Ovary (tissue), 9 donors: Measurements from ENCODE around the gene KCND2. TPM values are rescaled to one million over a fixed set of nuclear protein-coding genes. Genes with fewer than 3 reads are reported as not detected.

ENCODE experiments used
- DNase-seq, 5 donors: peaks; one replicate each; pipeline ENCODE4 v3.0.0-alpha.2; 2019 to 2020
- H3K27ac ChIP-seq, 2 donors: fragments of 200-600 bp; one replicate each; pipeline versions ENCODE4 v1.5.1 to v1.8.0; 2019 to 2022
- H3K27me3 ChIP-seq: fragments of 200-600 bp; one replicate; pipeline ENCODE4 v1.8.0; 2022
- H3K36me3 ChIP-seq: fragments of 200-600 bp; sonication (generic); one replicate; pipeline ENCODE4 v1.5.1; 2019
- H3K4me1 ChIP-seq: one replicate; pipeline ENCODE4 v1.8.1; 2013; ENCODE audit warnings: mild to moderate bottlenecking, moderate library complexity; ENCODE audit not compliant: insufficient read depth
- H3K4me3 ChIP-seq: fragments of 200-600 bp; sonication (generic); one replicate; pipeline ENCODE4 v1.5.1; 2017
- H3K9me3 ChIP-seq, 2 donors: fragments of 200-600 bp in 1 of 2; sonication (generic) in 1 of 2; one replicate each; pipeline versions ENCODE4 v1.5.1 to v1.8.1; 2013 to 2019; ENCODE audit warnings: mild to moderate bottlenecking in 1 of 2, moderate library complexity in 1 of 2
- CTCF ChIP-seq, 3 donors: fragments of 450-650 bp in 2 of 3; fragments of 200-600 bp in 1 of 3; IDR thresholded peaks; one replicate each; pipeline versions ENCODE4 v1.5.1 to v1.8.0; 2016 to 2022; ENCODE audit warnings: antibody characterized with exemption in 3 of 3, mild to moderate bottlenecking in 1 of 3
- EP300 ChIP-seq: sonication (generic); formaldehyde crosslinking; IDR thresholded peaks from one replicate; pipeline ENCODE4 v1.6.1; 2017; ENCODE audit warnings: antibody characterized with exemption
- POLR2A ChIP-seq: fragments of 450-650 bp; IDR thresholded peaks from one replicate; pipeline ENCODE4 v1.6.1; 2017; ENCODE audit warnings: antibody characterized with exemption, mild to moderate bottlenecking, moderate library complexity
- WGBS, 3 donors: extraction: QIAGEN DNeasy Blood & Tissue Kit in 1 of 3; methylation state at CpG; one replicate each; pipeline versions ENCODE4 v1.1.5 to v1.1.7; 2013 to 2017; 5-methylcytosine and 5-hydroxymethylcytosine counted together
- intact Hi-C, 4 donors: fragments of 100-400 bp; cut with DNase I; formaldehyde crosslinking; loops; one replicate each; pipeline versions ENCODE4 v1.11.0 to v1.15.1; 2022 to 2023
- polyA plus RNA-seq, 2 donors: library from polyadenylated mRNA; stranded (reverse); fragments of 200-250 nt in 1 of 2; fragments of 350-450 nt in 1 of 2; fragmentation: Illumina TruSeq in 1 of 2; extraction: RNeasy Lipid Tissue Mini Kit (QIAGEN cat#74804) in 1 of 2; gene quantifications; one replicate each; pipeline ENCODE4 v1.2.3, GENCODE V29; 2013 to 2014
- total RNA-seq, 7 donors: library from RNA; depleted of rRNA in 2 of 7; stranded (reverse); fragments of >200 nt in 2 of 7; fragmentation: NEBNext Ultra II Directional in 3 of 7; extraction: Animal tissue kit (Norgen Biotek cat#: 25700) in 3 of 7; gene quantifications; one replicate each; pipeline versions ENCODE4 v1.1.0 to v1.2.4, GENCODE V29; 2016 to 2023
- donor health status: DM: no; HTN: no; CAD: no; lungs with moderate emphysema.
- donor health status: DM: no; HTN: no; CAD: no.
- donor health status: Bipolar disorder and iron deficiency.
- donor health status: DM: yes; HTN: yes; CAD: no.
- donor health status: DM: no; HTN: no; CAD: no.
- donor health status: DM: yes; HTN: yes; CAD: no.

KCND2 gene
- total and polyA plus RNA-seq, 9 donors = 3.2 to 14.5 (median 5.4) TPM

- intact Hi-C loops = no loop called here
- TF ChIP-seq POLR2A (no peak), EP300 (no peak), CTCF (IDR thresholded peaks at IDR 0.05) (no peak)
- Histone ChIP-seq H3K27me3 (no peaks in the 10 kb centered on the region), H3K36me3 (no peaks in the 10 kb centered on the region), H3K27ac (no peak overlapping the region), H3K4me1 (no peaks in the 10 kb centered on the region), H3K9me3 (no peaks in the 10 kb centered on the region), H3K4me3 (no peak overlapping the region)
- DNase-seq = no peak
- WGBS, 3 donors = 48 to 62% (median 61%) methylated on average over 2 of the region's 2 CpGs
Observed at GRCh38 chr7:120412139-120413050, 139.4 kb downstream of the KCND2 start.

GRCh38 chr7:120413164-120413563, 140.2 kb downstream of the KCND2 start:
- H3K27me3 ChIP-seq = no peaks in the 10 kb centered on the region
- H3K27ac ChIP-seq = no peak overlapping the region
- H3K4me1 ChIP-seq = no peaks in the 10 kb centered on the region
- intact Hi-C loops = no loop called here
- TF ChIP-seq POLR2A (no peak), EP300 (no peak), CTCF (IDR thresholded peaks at IDR 0.05) (no peak)
- no peaks in the 10 kb centered on the region for H3K9me3 ChIP-seq
- no peak overlapping the region for H3K4me3 ChIP-seq
- no peaks in the 10 kb centered on the region for H3K36me3 ChIP-seq
- no peak for DNase-seq

GRCh38 chr7:120417244-120417979, 144.4 kb downstream of the KCND2 start:
- H3K27me3 ChIP-seq = no peaks in the 10 kb centered on the region
- no peak for TF ChIP-seq CTCF (IDR thresholded peaks at IDR 0.05)
- TF ChIP-seq EP300 = no peak
- no peak for TF ChIP-seq POLR2A
- DNase-seq = no peak
- no peaks in the 10 kb centered on the region for H3K36me3 ChIP-seq
- WGBS, 3 donors = 27 to 35% (median 28%) methylated on average over 4 of the region's 4 CpGs
- intact Hi-C loops = no loop called here
- no peaks in the 10 kb centered on the region for H3K9me3 ChIP-seq
- H3K4me3 ChIP-seq = no peak overlapping the region
- H3K27ac ChIP-seq = no peak overlapping the region
- H3K4me1 ChIP-seq = no peaks in the 10 kb centered on the region

- Histone ChIP-seq H3K27ac (no peak overlapping the region), H3K36me3 (no peaks in the 10 kb centered on the region), H3K9me3 (no peaks in the 10 kb centered on the region), H3K4me3 (no peak overlapping the region), H3K4me1 (no peaks in the 10 kb centered on the region), H3K27me3 (no peaks in the 10 kb centered on the region)
- TF ChIP-seq CTCF (IDR thresholded peaks at IDR 0.05) (no peak), EP300 (no peak), POLR2A (no peak)
- DNase-seq = no peak
- 92 to 98% (median 95%) methylated on average over 2 of the region's 2 CpGs for WGBS, 3 donors
- intact Hi-C loops = no loop called here
Observed at GRCh38 chr7:120421151-120421651, 148.2 kb downstream of the KCND2 start.
